HepG2 (cell line): ENCODE measurements around the gene ACSM6. TPM values are rescaled to one million over a fixed set of nuclear protein-coding genes. Genes with fewer than 3 reads are reported as not detected.

Experiments used
- ATAC-seq: fragments of 200-7000 bp; cut with Tn5 transposase; 3 replicates; pipeline ENCODE4 v1.9.1; 2020; ENCODE audit warnings: mild to moderate bottlenecking, moderate library complexity
- BruUV-seq: library from RNA; stranded (reverse); fragments of 400-500 nt; replicated peaks from 2 replicates; lab custom pipeline; 2021; lab: Mats Ljungman, UMichigan
- CTCF ChIA-PET: fragments of 300-600 bp; formaldehyde crosslinking; extraction: SDS; loops from one replicate; lab custom pipeline; 2021; ENCODE audit warnings: low total read pairs, inconsistent platforms, low intra/inter-chr PET ratio; lab: Yijun Ruan, JAX
- POLR2A ChIA-PET: fragments of 350-600 bp; sonication (Branson Sonifier 250); formaldehyde crosslinking; loops from one replicate; lab custom pipeline; 2020; ENCODE audit warnings: antibody characterized with exemption, inconsistent platforms; lab: Yijun Ruan, JAX
- DNase-seq: peaks from one replicate; pipeline ENCODE4 v3.0.0-alpha.2; 2015; ENCODE audit warnings: low spot score
- FAIRE-seq: peaks from 3 replicates; lab custom pipeline; 2011; peaks lifted over from hg19 to GRCh38; lab: Jason Lieb, UNC
- H2AFZ ChIP-seq: one replicate; pipeline ENCODE4 v1.6.1; 2011; ENCODE audit warnings: low read length, inconsistent platforms
- H3K27ac ChIP-seq: fragments of 300-600 bp; 3 replicates; pipeline ENCODE4 v1.8.0; 2011; ENCODE audit warnings: mixed run types, mild to moderate bottlenecking, mixed read lengths, low read length, inconsistent platforms; ENCODE audit not compliant: insufficient read depth; ENCODE audit errors: extremely low read length
- H3K27me3 ChIP-seq, 2 experiments: fragments of 200-600 bp in 1 of 2; 2 replicates in 1 of 2; 3 replicates in 1 of 2; pipeline versions ENCODE4 v1.6.0 to v1.8.0; 2011; ENCODE audit warnings: low read length in 2 of 2, mild to moderate bottlenecking in 2 of 2, moderate library complexity in 2 of 2, inconsistent platforms in 1 of 2; ENCODE audit not compliant: insufficient read depth in 2 of 2, control insufficient read depth in 1 of 2
- H3K36me3 ChIP-seq, 2 experiments: fragments of 200-600 bp in 1 of 2; replicated peaks in 1 of 2; 2 replicates in 1 of 2; 3 replicates in 1 of 2; pipeline versions ENCODE4 v1.5.1 to v1.8.0; 2011; ENCODE audit warnings: low read length in 2 of 2, inconsistent platforms in 1 of 2; ENCODE audit not compliant: insufficient read depth in 2 of 2, control insufficient read depth in 1 of 2
- H3K4me1 ChIP-seq: 2 replicates; pipeline ENCODE4 v1.5.1; 2012; ENCODE audit warnings: low read length, inconsistent platforms; ENCODE audit not compliant: insufficient read depth
- H3K4me2 ChIP-seq: 2 replicates; pipeline ENCODE4 v1.6.0; 2011; ENCODE audit warnings: low read depth, low read length, inconsistent platforms
- H3K4me3 ChIP-seq, 3 experiments: fragments of 200-600 bp in 1 of 3; sonication (generic), shearing (Covaris generic) in 1 of 3; replicated peaks in 1 of 3; 2 replicates each; pipeline ENCODE4 v1.5.1; 2011 to 2016; ENCODE audit warnings: low read length in 3 of 3, inconsistent platforms in 2 of 3, low read depth in 2 of 3, mild to moderate bottlenecking in 2 of 3, control low read depth in 1 of 3, mixed read lengths in 1 of 3; ENCODE audit not compliant: insufficient read depth in 1 of 3
- H3K79me2 ChIP-seq: one replicate; pipeline ENCODE4 v1.6.1; 2011; ENCODE audit warnings: low read length, inconsistent platforms; ENCODE audit not compliant: insufficient read depth
- H3K9ac ChIP-seq: 2 replicates; pipeline ENCODE4 v1.6.0; 2011; ENCODE audit warnings: mild to moderate bottlenecking, low read depth, low read length, inconsistent platforms; ENCODE audit not compliant: insufficient read depth
- H3K9me3 ChIP-seq: 2 replicates; pipeline ENCODE4 v1.5.1; 2012; ENCODE audit warnings: mild to moderate bottlenecking, low read length
- H4K20me1 ChIP-seq: 2 replicates; pipeline ENCODE4 v1.6.0; 2011; ENCODE audit warnings: inconsistent platforms, mild to moderate bottlenecking, low read length, moderate library complexity; ENCODE audit not compliant: insufficient read depth
- CREBL2 ChIP-seq: sonication (generic); formaldehyde crosslinking; IDR thresholded peaks from 2 replicates; pipeline ENCODE4 v1.8.1; 2023; ENCODE audit warnings: missing genetic modification reagents, mild to moderate bottlenecking, borderline replicate concordance
- E2F5 ChIP-seq: sonication (generic); formaldehyde crosslinking; conservative IDR thresholded peaks from 2 replicates; pipeline ENCODE4 v1.4.0; 2020; ENCODE audit warnings: missing genetic modification reagents
- HINFP ChIP-seq: sonication (generic); formaldehyde crosslinking; IDR thresholded peaks from 2 replicates; pipeline ENCODE4 v1.4.0; 2020; ENCODE audit warnings: low read depth, mild to moderate bottlenecking, missing genetic modification reagents
- JUND ChIP-seq: sonication (generic); formaldehyde crosslinking; IDR thresholded peaks from 2 replicates; pipeline ENCODE4 v1.8.0; 2022; ENCODE audit warnings: mild to moderate bottlenecking, missing genetic modification reagents
- LBX2 ChIP-seq: sonication (generic); formaldehyde crosslinking; IDR thresholded peaks from 2 replicates; pipeline ENCODE4 v1.5.0; 2020; ENCODE audit warnings: missing genetic modification reagents, mild to moderate bottlenecking, borderline replicate concordance
- NR1H2 ChIP-seq: sonication (generic); formaldehyde crosslinking; IDR thresholded peaks from 2 replicates; pipeline ENCODE4 v1.8.1; 2022; ENCODE audit warnings: low read depth, missing genetic modification reagents, borderline replicate concordance
- NR2C2 ChIP-seq: sonication (generic); formaldehyde crosslinking; IDR thresholded peaks from 2 replicates; pipeline ENCODE4 v1.4.0; 2020; ENCODE audit warnings: missing genetic modification reagents, mild to moderate bottlenecking, moderate library complexity, borderline replicate concordance
- ZNF142 ChIP-seq: sonication (generic); formaldehyde crosslinking; IDR thresholded peaks from 2 replicates; pipeline ENCODE4 v1.4.0; 2020; ENCODE audit warnings: missing genetic modification reagents
- ZNF235 ChIP-seq: sonication (generic); formaldehyde crosslinking; IDR thresholded peaks from 2 replicates; pipeline ENCODE4 v1.8.1; 2023; ENCODE audit warnings: mild to moderate bottlenecking, missing genetic modification reagents, borderline replicate concordance
- ZNF414 ChIP-seq: sonication (generic); formaldehyde crosslinking; IDR thresholded peaks from 2 replicates; pipeline ENCODE4 v1.5.0; 2020; ENCODE audit warnings: missing genetic modification reagents
- ZNF841 ChIP-seq: sonication (generic); formaldehyde crosslinking; IDR thresholded peaks from 2 replicates; pipeline ENCODE4 v1.8.1; 2023; ENCODE audit warnings: missing genetic modification reagents, borderline replicate concordance
- ZSCAN5A ChIP-seq: sonication (generic); formaldehyde crosslinking; IDR thresholded peaks from 2 replicates; pipeline ENCODE4 v1.8.0; 2022; ENCODE audit warnings: mild to moderate bottlenecking, missing genetic modification reagents, borderline replicate concordance
- WGBS: methylation state at CpG from one replicate; pipeline ENCODE4 v1.1.6; 2017; ENCODE audit warnings: low lambda C conversion rate; 5-methylcytosine and 5-hydroxymethylcytosine counted together
- in situ Hi-C: cut with HindIII; loops from 2 replicates; pipeline ENCODE4 v1.10.0; 2017; ENCODE audit warnings: low pct_unique_long_range_greater_than_20kb; ENCODE audit not compliant: extremely low pct_ligation_motif_present
- intact Hi-C: fragments of 100-400 bp; cut with micrococcal nuclease; formaldehyde crosslinking; loops from one replicate; pipeline ENCODE4 v1.10.0; 2022; ENCODE audit not compliant: unreplicated experiment
- polyA plus RNA-seq, 8 experiments: library from polyadenylated mRNA; depleted of rRNA in 3 of 8; stranded (reverse) in 7 of 8; unstranded in 1 of 8; fragments of >200 nt; fragmentation: Illumina TruSeq in 4 of 8; extraction: Trizol in 4 of 8; gene quantifications; 2 replicates each; pipeline versions ENCODE4 v1.2.1 to v1.2.3, GENCODE V29; 2011 to 2016; ENCODE audit warnings: low read depth in 4 of 8, missing spikeins in 1 of 8, mixed read lengths in 1 of 8; ENCODE audit not compliant: insufficient read depth in 1 of 8
- total RNA-seq, 5 experiments: library from RNA; depleted of rRNA; stranded (reverse); fragments of >200 nt; fragmentation: Illumina TruSeq; extraction: Trizol; gene quantifications; 2 replicates each; pipeline ENCODE4 v1.2.3, GENCODE V29; 2016; ENCODE audit warnings: low read depth in 1 of 5

ACSM6 gene
- total and polyA plus RNA-seq, 2 of the 13 experiments (the other 11 are each of a cell fraction or from before 2014, with no cell fraction given), result not detected

- H2AFZ ChIP-seq, result no peak overlapping the region
- ATAC-seq, result no peak
- intact Hi-C loops, result no loop called here
- H4K20me1 ChIP-seq, result 0 out of 2 replicates have a peak, but pooled peaks cover 6% of the 10 kb centered on the region
- H3K27ac ChIP-seq, result no peak overlapping the region
- ChIA-PET POLR2A (no interaction called here), CTCF (interaction anchor here (2.2 kb wide), 1 partner anchor 111 kb away, joined by 34 read pairs; no protein-coding TSS in a partner anchor)
- BruUV-seq, result no TSS peak
- peaks cover 19% of the 10 kb centered on the region for H3K4me1 ChIP-seq
- 92% methylated on average over 2 of the region's 2 CpGs for WGBS
- no peak overlapping the region for H3K4me3 ChIP-seq
- peaks cover 38 to 82% of the 10 kb centered on the region in 2 experiments for H3K36me3 ChIP-seq
- no peak for FAIRE-seq
- DNase-seq, result no peak
- in situ Hi-C loops, result loop anchor here (5.0 to 25.0 kb wide), 2 partner anchors 112 to 607 kb away; no protein-coding TSS in a partner anchor
- H3K79me2 ChIP-seq, result no peaks in the 10 kb centered on the region
- H3K4me2 ChIP-seq, result no peak overlapping the region
- H3K9ac ChIP-seq, result no peak overlapping the region
- no peaks in the 10 kb centered on the region for H3K9me3 ChIP-seq
- no peaks in the 10 kb centered on the region for H3K27me3 ChIP-seq
- TF ChIP-seq CREBL2 (CRISPR knock-in tag) (no peak), LBX2 (CRISPR knock-in tag) (no peak), E2F5 (no peak), NR1H2 (CRISPR knock-in tag) (no peak), ZNF142 (CRISPR knock-in tag) (no peak), ZNF841 (no peak), ZSCAN5A (CRISPR knock-in tag) (no peak), NR2C2 (CRISPR knock-in tag) (no peak), JUND (CRISPR knock-in tag) (no peak), ZNF414 (CRISPR knock-in tag) (no peak), ZNF235 (no peak), HINFP (CRISPR knock-in tag) (no peak)
These were observed 50.1 kb downstream of the ACSM6 start for GRCh38 chr10:95244152-95244551.
